Left ventricle myocardium inferior (tissue), 1 donor: ENCODE data around the gene PIK3CD. TPM values are rescaled to one million over a fixed set of nuclear protein-coding genes. Genes with fewer than 3 reads are reported as not detected.

Experiments used
- DNase-seq: peaks from one replicate; pipeline ENCODE4 v3.0.0-alpha.2; 2020
- H3K27ac ChIP-seq: fragments of 200-600 bp; replicated peaks from 2 replicates; pipeline ENCODE4 v1.8.0; 2021
- H3K27me3 ChIP-seq: fragments of 200-600 bp; 2 replicates; pipeline ENCODE4 v1.8.0; 2021; ENCODE audit warnings: low read depth
- H3K36me3 ChIP-seq: fragments of 200-600 bp; 2 replicates; pipeline ENCODE4 v1.8.0; 2021
- H3K4me1 ChIP-seq: fragments of 200-600 bp; 2 replicates; pipeline ENCODE4 v1.8.0; 2021
- H3K4me3 ChIP-seq: fragments of 200-600 bp; 2 replicates; pipeline ENCODE4 v1.8.0; 2021; ENCODE audit warnings: mild to moderate bottlenecking, moderate library complexity
- H3K9me3 ChIP-seq: fragments of 200-600 bp; replicated peaks from 2 replicates; pipeline ENCODE4 v1.8.0; 2021
- intact Hi-C: fragments of 100-400 bp; cut with micrococcal nuclease; formaldehyde crosslinking; loops from one replicate; pipeline ENCODE4 v1.11.0; 2022
- total RNA-seq: library from RNA; stranded (reverse); fragmentation: NEBNext Ultra II Directional; extraction: Animal tissue kit (Norgen Biotek cat#: 25700); gene quantifications from one replicate; pipeline ENCODE4 v1.2.1, GENCODE V29; 2021
- TF ChIP-seq, protein P1 (sequence below): fragments of 200-600 bp; IDR thresholded peaks from 2 replicates; pipeline ENCODE4 v1.8.0; 2021; ENCODE audit warnings: antibody characterized with exemption, mild to moderate bottlenecking, borderline replicate concordance
- donor health status: DM: no; HTN: yes; CAD: no; lungs with severe emphysema.

The PIK3CD gene
- total RNA-seq, 1 donor from 2014 or later = 2.6 TPM

DNA sequence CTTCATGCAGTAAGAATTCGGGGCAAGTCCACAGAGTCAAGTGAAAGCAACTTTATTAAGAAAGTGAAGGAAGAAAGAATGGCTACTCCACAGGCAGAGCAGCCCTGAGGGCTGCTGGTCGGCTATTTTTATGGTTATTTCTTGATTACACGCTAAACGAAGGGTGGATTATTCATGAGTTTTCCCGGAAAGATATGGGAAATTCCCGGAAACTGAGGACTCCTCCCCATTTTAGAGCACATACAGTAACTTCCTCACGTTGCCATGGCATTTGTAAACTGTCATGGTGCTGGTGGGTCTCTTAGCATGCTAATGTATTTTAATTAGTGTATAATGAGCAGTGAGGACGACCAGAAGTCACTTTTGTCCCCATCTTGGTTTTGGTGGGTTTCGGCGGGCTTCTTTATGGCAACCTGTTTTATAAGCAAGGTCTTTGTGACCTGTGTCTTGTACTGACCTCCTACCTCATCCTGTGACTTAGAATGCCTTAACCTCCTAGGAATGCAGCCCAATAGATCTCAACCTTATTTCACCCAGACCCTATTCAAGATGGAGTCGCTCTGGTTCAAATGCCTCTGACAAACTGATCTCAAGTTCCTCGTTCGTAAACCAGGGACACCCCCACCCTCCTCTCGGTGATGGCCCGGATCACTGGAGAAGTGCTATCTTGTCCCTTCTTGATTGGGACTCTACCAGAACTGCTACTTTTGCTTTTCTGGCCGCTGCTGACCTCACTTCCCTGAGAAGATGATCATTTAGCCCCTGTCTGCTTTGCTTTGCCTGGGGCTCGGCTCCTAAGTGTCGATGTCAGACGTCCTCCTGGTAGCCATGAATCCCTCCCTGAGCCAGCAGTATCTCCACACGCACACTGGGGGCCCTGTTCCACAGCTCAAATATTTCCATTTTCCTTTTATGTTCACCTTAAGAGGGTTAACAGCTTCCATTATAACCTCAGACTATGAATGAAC lies 123.5 kb downstream of the PIK3CD start:
- TF ChIP-seq, protein P1, sequence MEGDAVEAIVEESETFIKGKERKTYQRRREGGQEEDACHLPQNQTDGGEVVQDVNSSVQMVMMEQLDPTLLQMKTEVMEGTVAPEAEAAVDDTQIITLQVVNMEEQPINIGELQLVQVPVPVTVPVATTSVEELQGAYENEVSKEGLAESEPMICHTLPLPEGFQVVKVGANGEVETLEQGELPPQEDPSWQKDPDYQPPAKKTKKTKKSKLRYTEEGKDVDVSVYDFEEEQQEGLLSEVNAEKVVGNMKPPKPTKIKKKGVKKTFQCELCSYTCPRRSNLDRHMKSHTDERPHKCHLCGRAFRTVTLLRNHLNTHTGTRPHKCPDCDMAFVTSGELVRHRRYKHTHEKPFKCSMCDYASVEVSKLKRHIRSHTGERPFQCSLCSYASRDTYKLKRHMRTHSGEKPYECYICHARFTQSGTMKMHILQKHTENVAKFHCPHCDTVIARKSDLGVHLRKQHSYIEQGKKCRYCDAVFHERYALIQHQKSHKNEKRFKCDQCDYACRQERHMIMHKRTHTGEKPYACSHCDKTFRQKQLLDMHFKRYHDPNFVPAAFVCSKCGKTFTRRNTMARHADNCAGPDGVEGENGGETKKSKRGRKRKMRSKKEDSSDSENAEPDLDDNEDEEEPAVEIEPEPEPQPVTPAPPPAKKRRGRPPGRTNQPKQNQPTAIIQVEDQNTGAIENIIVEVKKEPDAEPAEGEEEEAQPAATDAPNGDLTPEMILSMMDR = no peak
- DNase-seq = no peak
- H3K27me3 ChIP-seq = no peaks in the 10 kb centered on the region
- H3K4me1 ChIP-seq = no peaks in the 10 kb centered on the region
- no peak overlapping the region for H3K4me3 ChIP-seq
- H3K9me3 ChIP-seq = no peaks in the 10 kb centered on the region
- H3K27ac ChIP-seq = no peak overlapping the region
- H3K36me3 ChIP-seq = peaks cover 12% of the 10 kb centered on the region
- intact Hi-C loops = no loop called here

DNA sequence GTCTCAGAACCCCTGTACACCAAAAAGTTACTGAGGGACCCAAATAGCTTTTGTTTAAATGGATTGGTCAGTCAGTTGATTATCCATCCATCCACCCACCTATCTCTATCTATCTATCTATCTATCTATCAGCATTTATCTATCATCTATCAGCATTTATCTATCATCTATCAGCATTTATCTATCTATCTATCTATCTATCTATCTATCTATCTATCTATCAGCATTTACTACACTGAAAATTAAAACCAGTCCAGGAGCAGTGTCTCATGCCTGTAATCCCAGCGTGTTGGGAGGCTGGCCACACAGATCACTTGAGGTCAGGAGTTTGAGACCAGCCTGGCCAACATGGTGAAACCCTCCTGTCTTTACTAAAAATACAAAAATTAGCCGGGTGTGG lies 125.2 kb downstream of the PIK3CD start:
- intact Hi-C loops = no loop called here
- no peak overlapping the region for H3K27ac ChIP-seq
- H3K4me1 ChIP-seq = no peaks in the 10 kb centered on the region
- TF ChIP-seq, protein P1 = no peak
- H3K9me3 ChIP-seq = no peaks in the 10 kb centered on the region
- DNase-seq = no peak
- H3K4me3 ChIP-seq = no peak overlapping the region
- no peaks in the 10 kb centered on the region for H3K27me3 ChIP-seq
- H3K36me3 ChIP-seq = peaks cover 12% of the 10 kb centered on the region

Other genes with a start within 250 kb of the PIK3CD start
- gene SLC25A33, start 112.3 kb upstream of the PIK3CD start, total RNA-seq = 6.2 TPM
- gene TMEM201, start 62.8 kb upstream of the PIK3CD start, total RNA-seq = 21.1 TPM
- 63.5 TPM for gene CLSTN1, start 172.2 kb downstream of the PIK3CD start, total RNA-seq